Keratinocyte (primary cell): ENCODE results near the gene ZNF860. TPM values are rescaled to one million over a fixed set of nuclear protein-coding genes. Genes with fewer than 3 reads are reported as not detected.
"Not testable (repeated sequence)": the region's sequence is repeated elsewhere in the genome, so short reads cannot be mapped to it uniquely, and the experiment has no call there.

Source experiments
- DNase-seq: peaks from one replicate; pipeline ENCODE4 v3.0.0-alpha.2; 2011; ENCODE audit warnings: low read depth, missing footprints, low spot score
- FAIRE-seq: peaks from 2 replicates; lab custom pipeline; 2011; peaks lifted over from hg19 to GRCh38; lab: Jason Lieb, UNC
- H2AFZ ChIP-seq: 2 replicates; pipeline ENCODE4 v1.6.0; 2012; ENCODE audit warnings: low read length, control low read depth, inconsistent platforms; ENCODE audit not compliant: control insufficient read depth
- H3K27ac ChIP-seq: 2 replicates; pipeline ENCODE4 v1.5.1; 2011; ENCODE audit warnings: low read length; ENCODE audit not compliant: control insufficient read depth, insufficient read depth
- H3K27me3 ChIP-seq: 3 replicates; pipeline ENCODE4 v1.6.0; 2011; ENCODE audit warnings: low read length; ENCODE audit not compliant: control insufficient read depth, insufficient read depth; ENCODE audit errors: extremely low read depth
- H3K36me3 ChIP-seq, 2 experiments: 2 replicates in 1 of 2; 3 replicates in 1 of 2; pipeline ENCODE4 v1.5.1; 2011; ENCODE audit warnings: low read length in 2 of 2, mild to moderate bottlenecking in 1 of 2; ENCODE audit not compliant: control insufficient read depth in 2 of 2, insufficient read depth in 2 of 2; ENCODE audit errors: extremely low read depth in 1 of 2
- H3K4me1 ChIP-seq: 3 replicates; pipeline ENCODE4 v1.5.1; 2011; ENCODE audit warnings: low read length; ENCODE audit not compliant: control insufficient read depth, insufficient read depth; ENCODE audit errors: extremely low read depth
- H3K4me2 ChIP-seq: 3 replicates; pipeline ENCODE4 v1.6.0; 2011; ENCODE audit warnings: low read depth, low read length; ENCODE audit not compliant: control insufficient read depth, insufficient read depth; ENCODE audit errors: extremely low read depth
- H3K4me3 ChIP-seq, 3 experiments: fragments of 200-600 bp in 1 of 3; sonication (generic) in 1 of 3; 2 replicates in 2 of 3; 3 replicates in 1 of 3; pipeline ENCODE4 v1.5.1; 2011 to 2016; ENCODE audit warnings: low read length in 3 of 3, mild to moderate bottlenecking in 3 of 3, control low read depth in 2 of 3, inconsistent platforms in 1 of 3, low read depth in 1 of 3, mixed read lengths in 1 of 3, mixed run types in 1 of 3, moderate library complexity in 1 of 3; ENCODE audit not compliant: control insufficient read depth in 2 of 3, insufficient read depth in 2 of 3; ENCODE audit errors: extremely low read depth in 1 of 3
- H3K79me2 ChIP-seq: 2 replicates; pipeline ENCODE4 v1.6.0; 2012; ENCODE audit warnings: low read length; ENCODE audit not compliant: control insufficient read depth, insufficient read depth
- H3K9ac ChIP-seq: 3 replicates; pipeline ENCODE4 v1.6.0; 2011; ENCODE audit warnings: low read length; ENCODE audit not compliant: control insufficient read depth, insufficient read depth; ENCODE audit errors: extremely low read depth
- H3K9me1 ChIP-seq: 3 replicates; pipeline ENCODE4 v1.6.0; 2011; ENCODE audit warnings: low read length; ENCODE audit not compliant: control insufficient read depth, insufficient read depth; ENCODE audit errors: extremely low read depth
- H3K9me3 ChIP-seq: 2 replicates; pipeline ENCODE4 v1.5.1; 2012; ENCODE audit warnings: low read depth, low read length; ENCODE audit not compliant: control insufficient read depth
- H4K20me1 ChIP-seq: 3 replicates; pipeline ENCODE4 v1.6.0; 2011; ENCODE audit warnings: low read length; ENCODE audit not compliant: control insufficient read depth, insufficient read depth; ENCODE audit errors: extremely low read depth
- EZH2 ChIP-seq: IDR thresholded peaks from one replicate; pipeline ENCODE4 v1.6.1; 2012; ENCODE audit warnings: inconsistent platforms, mild to moderate bottlenecking, low read length, moderate library complexity
- dilution Hi-C: fragments of 300-500 bp; cut with MboI; formaldehyde crosslinking; loops from one replicate; pipeline ENCODE4 v1.7.0; 2020; ENCODE audit warnings: low sequenced_read_pairs; ENCODE audit not compliant: extremely low pct_ligation_motif_present
- polyA plus RNA-seq, 5 experiments: library from polyadenylated mRNA; depleted of rRNA in 3 of 5; stranded (reverse) in 3 of 5; stranded (forward) in 1 of 5; unstranded in 1 of 5; fragments of >200 nt; gene quantifications; 1 replicate in 1 of 5; 2 replicates in 3 of 5; 3 replicates in 1 of 5; pipeline versions ENCODE4 v1.2.1 to v1.2.3, GENCODE V29; 2011 to 2012; ENCODE audit warnings: missing spikeins in 2 of 5, low read depth in 1 of 5, low replicate concordance in 1 of 5
- TF ChIP-seq, protein P1 (sequence below), 3 experiments: IDR thresholded peaks in 1 of 3; conservative IDR thresholded peaks in 1 of 3; optimal IDR thresholded peaks in 1 of 3; 2 replicates in 2 of 3; 3 replicates in 1 of 3; pipeline versions ENCODE3 to v1.5.1; 2011; ENCODE audit warnings: low read length in 3 of 3, mild to moderate bottlenecking in 3 of 3, moderate library complexity in 2 of 3, control low read depth in 1 of 3, inconsistent platforms in 1 of 3; ENCODE audit not compliant: insufficient read depth in 2 of 3; ENCODE audit errors: extremely low read depth in 1 of 3

Gene ZNF860
- polyA plus RNA-seq, 1 donor (not counting 4 experiments of a cell fraction or from before 2014, with no cell fraction given) = 10.3 TPM

DNA sequence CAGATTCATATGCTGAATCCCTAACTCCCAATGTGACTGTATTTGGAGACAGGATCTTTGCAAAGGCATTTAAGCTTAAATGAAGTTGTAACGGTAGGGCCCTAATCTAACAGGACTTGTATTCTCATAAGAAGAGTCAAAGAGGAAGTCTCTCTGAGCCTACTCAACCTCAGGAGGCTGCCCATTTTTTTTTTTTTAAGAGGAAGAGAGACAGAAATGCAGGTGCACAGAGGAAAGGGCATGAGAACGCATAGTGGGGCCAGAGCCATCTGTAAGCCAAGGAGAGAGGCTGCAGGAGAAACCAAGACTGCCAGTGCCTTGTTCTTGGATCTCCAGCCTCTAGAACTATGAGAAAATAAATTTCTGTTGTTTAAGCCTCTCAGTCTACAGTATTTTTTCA is 28.4 kb downstream of the ZNF860 start:
- DNase-seq = no peak
- TF ChIP-seq EZH2 = no peak
- TF ChIP-seq, protein P1, sequence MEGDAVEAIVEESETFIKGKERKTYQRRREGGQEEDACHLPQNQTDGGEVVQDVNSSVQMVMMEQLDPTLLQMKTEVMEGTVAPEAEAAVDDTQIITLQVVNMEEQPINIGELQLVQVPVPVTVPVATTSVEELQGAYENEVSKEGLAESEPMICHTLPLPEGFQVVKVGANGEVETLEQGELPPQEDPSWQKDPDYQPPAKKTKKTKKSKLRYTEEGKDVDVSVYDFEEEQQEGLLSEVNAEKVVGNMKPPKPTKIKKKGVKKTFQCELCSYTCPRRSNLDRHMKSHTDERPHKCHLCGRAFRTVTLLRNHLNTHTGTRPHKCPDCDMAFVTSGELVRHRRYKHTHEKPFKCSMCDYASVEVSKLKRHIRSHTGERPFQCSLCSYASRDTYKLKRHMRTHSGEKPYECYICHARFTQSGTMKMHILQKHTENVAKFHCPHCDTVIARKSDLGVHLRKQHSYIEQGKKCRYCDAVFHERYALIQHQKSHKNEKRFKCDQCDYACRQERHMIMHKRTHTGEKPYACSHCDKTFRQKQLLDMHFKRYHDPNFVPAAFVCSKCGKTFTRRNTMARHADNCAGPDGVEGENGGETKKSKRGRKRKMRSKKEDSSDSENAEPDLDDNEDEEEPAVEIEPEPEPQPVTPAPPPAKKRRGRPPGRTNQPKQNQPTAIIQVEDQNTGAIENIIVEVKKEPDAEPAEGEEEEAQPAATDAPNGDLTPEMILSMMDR (optimal IDR thresholded peaks at IDR 0.05 in 1 of 3, IDR thresholded peaks at IDR 0.05 in 1 of 3, conservative IDR thresholded peaks at IDR 0.05 in 1 of 3; ENCODE audit: extremely low read depth in 1 of 3, insufficient read depth in 2 of 3, low read length in 3 of 3) = no peak
- H3K9me1 ChIP-seq = no peaks in the 10 kb centered on the region
- H3K27me3 ChIP-seq = no peaks in the 10 kb centered on the region
- dilution Hi-C loops = loop anchor here (25.0 kb wide), 1 partner anchor 127 kb away; no protein-coding TSS in a partner anchor
- H2AFZ ChIP-seq = no peak overlapping the region
- H3K4me2 ChIP-seq = no peak overlapping the region
- H3K9me3 ChIP-seq = peaks cover 1% of the 10 kb centered on the region
- H3K36me3 ChIP-seq = no peaks in the 10 kb centered on the region
- no peaks in the 10 kb centered on the region for H3K4me1 ChIP-seq
- no peaks in the 10 kb centered on the region for H3K79me2 ChIP-seq
- no peak overlapping the region for H3K9ac ChIP-seq
- no peak for FAIRE-seq
- H4K20me1 ChIP-seq = no peaks in the 10 kb centered on the region
- no peak overlapping the region for H3K27ac ChIP-seq
- no peak overlapping the region for H3K4me3 ChIP-seq

DNA sequence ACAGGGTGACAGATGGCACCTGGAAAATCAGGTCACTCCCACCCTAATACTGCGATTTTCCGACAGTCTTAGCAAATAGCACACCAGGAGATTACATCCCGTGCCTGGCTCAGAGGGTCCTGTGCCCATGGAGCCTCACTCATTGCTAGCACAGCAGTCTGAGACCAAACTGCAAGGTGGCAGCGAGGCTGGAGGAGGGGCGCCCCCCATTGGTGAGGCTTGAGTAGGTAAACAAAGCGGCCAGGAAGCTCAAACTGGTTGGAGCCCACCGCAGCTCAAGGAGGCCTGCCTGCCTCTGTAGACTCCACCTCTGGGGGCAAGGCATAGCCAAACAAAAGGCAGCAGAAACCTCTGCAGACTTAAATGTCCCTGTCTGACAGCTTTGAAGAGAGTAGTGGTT is 29.1 kb downstream of the ZNF860 start:
- FAIRE-seq, H3K9ac ChIP-seq: not testable (repeated sequence)

DNA sequence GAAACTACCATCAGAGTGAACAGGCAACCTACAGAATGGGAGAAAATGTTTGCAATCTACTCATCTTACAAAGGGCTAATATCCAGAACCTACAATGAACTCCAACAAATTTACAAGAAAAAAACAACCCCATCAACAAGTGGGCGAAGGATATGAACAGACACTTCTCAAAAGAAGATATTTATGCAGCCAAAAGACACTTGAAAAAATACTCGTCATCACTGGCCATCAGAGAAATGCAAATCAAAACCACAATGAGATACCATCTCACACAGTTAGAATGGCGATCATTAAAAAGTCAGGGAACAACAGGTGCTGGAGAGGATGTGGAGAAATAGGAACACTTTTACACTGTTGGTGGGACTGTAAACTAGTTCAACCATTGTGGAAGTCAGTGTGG is 34.1 kb downstream of the ZNF860 start:
- not testable (repeated sequence) for DNase-seq, H3K9me3 ChIP-seq, H3K4me2 ChIP-seq, H4K20me1 ChIP-seq, H3K4me1 ChIP-seq, H3K9me1 ChIP-seq, H3K9ac ChIP-seq, H2AFZ ChIP-seq, H3K79me2 ChIP-seq, H3K36me3 ChIP-seq, H3K27me3 ChIP-seq, H3K27ac ChIP-seq, H3K4me3 ChIP-seq, FAIRE-seq
- dilution Hi-C loops = loop anchor here (25.0 kb wide), 1 partner anchor 122 kb away; no protein-coding TSS in a partner anchor

More for the DNA sequence above, 29.1 kb downstream of the ZNF860 start:
- H3K79me2 ChIP-seq, H3K4me3 ChIP-seq, H3K9me3 ChIP-seq, H2AFZ ChIP-seq, H3K36me3 ChIP-seq, H4K20me1 ChIP-seq, DNase-seq, H3K4me1 ChIP-seq, H3K27ac ChIP-seq, H3K9me1 ChIP-seq, H3K27me3 ChIP-seq, H3K4me2 ChIP-seq: not testable (repeated sequence)
- dilution Hi-C loops = loop anchor here (25.0 kb wide), 1 partner anchor 127 kb away; no protein-coding TSS in a partner anchor
